ENCODE measurements around the gene PTPMT1.
"Not testable (repeated sequence)": the region's sequence is repeated elsewhere in the genome, so short reads cannot be mapped to it uniquely, and the experiment has no call there.

The PTPMT1 gene

GRCh38 chr11:47550288-47551047 lies 14.9 kb upstream of the PTPMT1 start:
- DNase-seq, result no peak

DNA sequence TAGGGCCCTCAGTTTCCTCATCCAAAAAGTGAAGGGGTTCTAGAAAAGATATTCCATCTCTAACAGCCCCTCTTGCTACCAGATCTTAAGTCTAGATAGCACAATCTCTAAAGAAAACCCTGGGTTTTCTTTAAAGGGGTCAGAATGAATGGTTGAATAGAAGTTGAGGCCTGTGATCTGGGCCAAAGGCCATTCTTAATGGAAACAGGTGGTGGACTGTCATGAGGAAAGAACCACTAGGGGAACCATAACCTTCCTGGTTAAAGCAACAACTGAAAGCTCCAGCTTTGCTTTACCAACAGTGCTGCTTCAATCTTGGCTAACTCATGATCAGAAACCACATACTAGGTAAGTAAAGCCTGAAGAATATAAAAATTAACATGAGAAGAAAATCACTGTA lies 14.3 kb upstream of the PTPMT1 start:
- DNase-seq, result no peak

DNA sequence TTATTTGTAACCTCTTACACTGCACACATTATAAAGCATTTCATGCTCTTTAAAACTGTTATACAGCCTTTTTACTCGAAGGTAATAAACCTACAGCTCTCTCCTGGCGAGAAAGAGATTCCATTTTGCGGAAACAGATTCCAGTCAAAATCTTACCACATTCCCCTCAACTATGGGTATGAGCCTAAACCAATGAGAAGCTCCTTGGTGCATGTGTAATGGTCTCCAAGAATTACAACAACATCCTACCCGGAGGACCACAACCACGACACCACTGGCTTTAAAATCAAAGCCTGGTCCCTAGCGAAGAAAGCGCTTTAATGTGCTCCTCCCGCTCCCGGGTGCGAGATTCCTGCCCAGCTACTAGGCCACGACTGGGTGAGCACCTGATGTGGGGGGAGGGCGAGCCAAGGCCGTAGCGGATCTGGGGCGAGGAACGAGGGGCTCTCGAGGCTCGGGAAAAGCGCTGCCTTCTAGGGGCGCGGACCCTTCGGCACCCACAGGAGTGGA lies 13.3 kb upstream of the PTPMT1 start:
- peak; percentile 15 to 24 for DNase-seq

DNA sequence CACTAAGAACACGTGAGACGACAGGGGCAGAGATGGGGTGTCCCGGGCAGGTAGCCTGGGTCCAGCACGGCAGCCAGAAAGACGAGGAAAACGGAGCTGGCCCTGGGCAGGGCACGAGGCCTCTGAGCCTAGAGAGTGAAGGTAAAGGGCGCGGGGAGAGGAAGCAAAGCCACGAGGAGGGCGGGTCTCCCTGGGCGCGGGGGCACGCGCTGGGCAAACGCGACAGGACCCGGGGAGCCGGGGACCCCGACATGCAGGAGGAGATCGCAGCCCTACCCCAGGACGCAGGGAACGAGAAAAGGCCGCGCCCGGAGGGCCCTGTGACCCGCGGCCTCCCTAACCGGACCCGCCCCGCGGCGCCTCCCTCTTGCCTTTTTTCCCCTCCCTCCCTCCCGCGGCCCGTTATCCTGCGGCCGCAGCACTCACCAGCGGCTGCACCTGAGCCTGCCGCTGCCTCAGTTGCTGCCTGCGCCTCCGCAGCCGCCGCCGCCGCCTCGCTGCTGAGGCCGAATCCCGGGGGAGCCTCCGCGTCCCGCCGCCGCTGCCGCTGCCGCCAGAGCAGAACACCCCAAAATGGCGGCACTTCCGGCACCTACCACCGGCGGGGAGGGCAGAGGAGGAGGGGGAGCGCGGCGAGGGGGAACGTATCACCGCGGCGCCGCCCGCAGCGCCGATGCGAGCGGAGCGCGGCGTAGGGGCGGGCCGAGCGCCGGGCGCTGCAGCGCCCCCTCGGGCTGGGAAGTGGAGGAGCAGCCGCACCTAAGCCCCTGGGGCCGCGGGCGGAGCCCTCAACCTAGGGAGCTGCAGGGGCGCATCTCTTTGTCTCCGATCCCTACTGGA lies 12.6 kb upstream of the PTPMT1 start, which contains the start of gene CELF1:
Gene CELF1 (minus strand): TSS at position 567 of the 840 bp plus-strand sequence. CDS start 53,609 bp downstream, outside the sequence.
- DNase-seq, result peak; percentile 90 to 92

GRCh38 chr11:47553406-47553743 lies 12.0 kb upstream of the PTPMT1 start:
- no peak for DNase-seq

DNA sequence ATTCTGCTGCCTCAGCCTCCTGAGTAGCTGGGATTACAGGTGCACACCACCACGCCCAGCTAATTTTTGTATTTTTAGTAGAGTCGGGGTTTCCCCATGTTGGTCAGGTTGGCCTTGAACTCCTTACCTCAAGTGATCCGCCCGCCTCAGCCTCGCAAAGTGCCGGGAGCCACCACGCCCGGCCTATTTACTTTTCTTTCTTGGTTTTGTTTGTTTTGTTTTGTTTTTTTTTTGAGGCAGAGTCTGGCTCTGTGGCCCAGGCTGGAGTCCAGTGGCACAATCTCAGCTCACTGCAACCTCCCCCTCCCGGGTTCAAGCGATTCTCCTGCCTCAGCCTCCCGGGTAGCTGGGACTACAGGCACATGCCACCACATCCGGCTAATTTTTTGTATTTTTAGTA lies 8.4 kb upstream of the PTPMT1 start:
- not testable (repeated sequence) for DNase-seq

GRCh38 chr11:47558695-47559094 lies 6.7 kb upstream of the PTPMT1 start:
- DNase-seq, result no peak

GRCh38 chr11:47560426-47560825 lies 5.0 kb upstream of the PTPMT1 start:
- no peak for DNase-seq

DNA sequence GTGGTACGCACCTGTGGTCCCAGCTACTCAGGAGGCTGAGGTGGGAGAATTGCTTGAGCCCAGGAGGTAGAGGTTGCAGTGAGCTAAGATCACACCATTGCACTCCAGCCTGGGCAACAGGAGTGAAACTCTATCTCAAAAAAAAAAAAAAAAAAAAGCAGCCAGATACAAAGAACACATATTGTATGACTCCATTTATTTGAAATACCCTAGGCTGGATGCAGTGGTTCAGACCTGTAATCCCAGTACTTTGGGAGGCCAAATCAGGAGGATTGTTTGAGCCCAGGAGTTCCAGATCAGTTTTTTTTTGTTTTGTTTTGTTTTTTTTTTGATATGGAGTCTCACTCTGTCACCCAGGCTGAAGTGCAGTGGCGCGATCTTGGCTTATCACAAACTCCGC lies 3.0 kb upstream of the PTPMT1 start:
- not testable (repeated sequence) for DNase-seq

DNA sequence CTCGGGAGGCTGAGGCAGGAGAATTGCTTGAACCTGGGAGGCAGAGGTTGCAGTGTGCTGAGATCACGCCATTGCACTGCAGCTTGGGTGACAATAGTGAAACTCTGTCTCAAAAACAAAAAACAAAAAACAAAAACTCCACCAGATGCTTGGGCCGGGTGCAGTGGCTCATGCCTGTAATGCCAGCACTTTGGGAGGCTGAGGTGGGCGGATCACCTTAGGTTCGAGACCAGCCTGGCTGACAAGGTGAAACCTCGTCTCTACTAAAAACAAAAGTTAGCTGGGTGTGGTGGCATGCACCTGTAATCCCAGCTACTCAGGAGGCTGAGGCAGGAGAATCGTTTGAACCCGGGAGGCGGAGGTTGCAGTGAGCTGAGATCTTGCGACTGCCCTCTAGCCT lies 1.0 kb upstream of the PTPMT1 start:
- DNase-seq, result not testable (repeated sequence)

DNA sequence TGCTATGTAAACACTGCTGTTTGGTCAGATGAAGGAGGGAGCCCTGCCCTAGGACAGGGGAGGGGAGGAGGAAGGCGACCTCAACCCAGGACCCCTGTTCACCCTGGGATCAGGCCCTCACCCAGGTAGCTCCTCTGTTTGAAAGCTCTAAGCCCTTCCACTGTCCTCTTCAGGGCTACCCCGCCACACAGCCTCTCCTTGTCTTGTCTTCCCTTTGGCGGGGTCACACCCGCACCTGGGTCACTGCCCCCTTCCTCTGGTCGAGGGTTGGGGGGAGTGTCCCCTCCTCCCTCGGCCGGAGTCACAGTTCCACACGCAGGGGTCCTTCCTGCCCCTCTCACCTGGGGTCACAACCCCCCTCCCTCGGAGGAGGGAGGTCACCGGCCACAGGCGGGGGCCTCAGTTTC lies 463 bp upstream of the PTPMT1 start:
- no peak for DNase-seq

- peak in 1 of 2 donors; percentile 17 for DNase-seq
Measured at GRCh38 chr11:47566149-47566698, 825 bp downstream of the PTPMT1 start.

- DNase-seq, result no peak
Measured at GRCh38 chr11:47569646-47570045, 4.2 kb downstream of the PTPMT1 start.

GRCh38 chr11:47570651-47571356 lies 5.4 kb downstream of the PTPMT1 start:
- no peak for DNase-seq

DNA sequence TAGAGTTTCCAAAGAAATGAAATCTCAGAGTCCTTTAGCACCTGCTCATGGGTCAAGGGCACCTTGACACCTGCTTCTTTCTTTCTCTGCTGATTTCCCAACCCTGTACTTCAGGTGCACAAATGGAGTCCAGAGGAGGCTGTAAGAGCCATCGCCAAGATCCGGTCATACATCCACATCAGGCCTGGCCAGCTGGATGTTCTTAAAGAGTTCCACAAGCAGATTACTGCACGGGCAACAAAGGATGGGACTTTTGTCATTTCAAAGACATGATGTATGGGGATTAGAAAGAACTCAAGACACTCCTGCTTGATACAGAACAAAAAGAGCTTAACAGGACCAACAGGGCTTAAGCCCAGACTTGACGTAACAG lies 5.9 kb downstream of the PTPMT1 start:
- no peak for DNase-seq

GRCh38 chr11:47571895-47572294 lies 6.5 kb downstream of the PTPMT1 start:
- DNase-seq, result no peak

- DNase-seq, result no peak
Measured at GRCh38 chr11:47572715-47573255, 7.4 kb downstream of the PTPMT1 start.

- no peak for DNase-seq
Measured at GRCh38 chr11:47573321-47573720, 7.9 kb downstream of the PTPMT1 start.

DNA sequence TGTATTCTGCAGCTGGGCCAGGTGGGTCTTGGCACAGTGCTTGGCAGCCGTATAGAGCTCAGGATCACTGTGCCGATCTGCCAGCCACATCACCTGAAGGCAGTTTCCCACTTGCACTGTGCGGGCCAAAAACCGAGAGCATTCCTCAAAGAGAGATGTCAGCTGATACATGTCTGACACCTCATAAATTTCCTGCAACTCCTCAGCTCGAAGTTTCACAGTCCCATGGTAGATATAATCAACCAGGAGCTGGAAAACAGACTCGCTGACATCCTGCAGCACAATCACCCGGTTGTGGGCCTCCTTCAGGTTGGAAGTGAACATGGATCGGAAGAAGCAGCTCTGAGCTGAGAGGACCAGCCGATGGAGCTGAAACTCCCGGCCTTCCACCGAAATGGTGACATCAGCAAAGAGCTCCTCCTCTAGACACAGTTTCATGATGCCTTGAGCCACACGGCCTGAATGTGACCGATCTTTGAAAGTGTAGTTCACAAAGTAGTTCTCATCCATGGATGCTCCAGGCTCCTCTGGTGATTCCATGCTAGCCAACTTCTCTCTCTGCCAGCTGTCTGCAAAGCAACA lies 12.2 kb downstream of the PTPMT1 start:
- DNase-seq, result no peak

DNA sequence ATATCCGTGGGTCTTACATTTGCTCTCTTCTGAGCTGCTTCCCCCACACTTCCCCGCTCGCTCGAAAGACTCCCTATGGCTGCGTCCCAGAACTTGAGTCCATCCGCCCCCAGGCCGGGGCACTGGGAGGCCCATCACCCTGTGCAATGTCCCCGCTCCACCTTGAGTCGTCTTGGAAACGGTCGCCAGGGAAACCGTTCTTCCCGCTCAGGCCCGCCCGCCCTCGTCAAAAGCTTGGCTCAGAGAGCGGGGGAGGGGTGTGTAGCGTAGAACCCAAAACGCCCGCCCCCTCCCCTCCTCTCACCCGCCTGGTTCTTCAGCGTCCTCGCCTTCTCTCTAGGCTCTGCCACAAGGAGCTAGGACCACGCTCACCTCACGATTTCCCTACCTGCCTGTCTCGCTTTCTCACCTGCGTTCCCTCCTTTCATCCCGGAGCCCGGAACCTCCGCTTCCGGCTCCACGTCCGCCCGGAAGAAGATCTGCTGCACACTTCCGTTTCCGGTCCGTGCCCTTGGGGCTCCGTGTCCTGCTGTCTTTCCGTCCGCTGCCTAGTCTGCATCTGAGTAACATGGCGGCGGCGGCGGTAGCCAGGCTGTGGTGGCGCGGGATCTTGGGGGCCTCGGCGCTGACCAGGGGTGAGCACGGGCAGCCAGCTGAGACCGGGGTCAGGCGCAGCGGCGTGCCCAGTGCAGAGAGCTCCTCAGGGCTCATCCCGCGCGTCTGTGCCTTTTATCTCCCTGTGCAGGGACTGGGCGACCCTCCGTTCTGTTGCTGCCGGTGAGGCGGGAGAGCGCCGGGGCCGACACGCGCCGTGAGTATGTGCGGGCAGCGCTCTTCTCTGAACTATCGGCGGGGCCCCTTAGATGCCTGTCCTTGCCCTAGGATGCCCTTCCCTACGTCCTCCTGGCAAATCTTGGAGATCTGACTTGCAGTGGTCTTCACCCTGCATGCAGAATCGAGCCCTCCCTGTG lies 13.4 kb downstream of the PTPMT1 start, which contains the start of the genes KBTBD4 and NDUFS3:
Gene KBTBD4 (minus strand): TSS at position 447 of the 971 bp plus-strand sequence. CDS start 19 bp downstream, at position 428.
Gene NDUFS3 (plus strand): TSS at position 551 of the 971 bp plus-strand sequence. CDS start 18 bp downstream, at position 569.
- peak; percentile 92 to 93 for DNase-seq

DNA sequence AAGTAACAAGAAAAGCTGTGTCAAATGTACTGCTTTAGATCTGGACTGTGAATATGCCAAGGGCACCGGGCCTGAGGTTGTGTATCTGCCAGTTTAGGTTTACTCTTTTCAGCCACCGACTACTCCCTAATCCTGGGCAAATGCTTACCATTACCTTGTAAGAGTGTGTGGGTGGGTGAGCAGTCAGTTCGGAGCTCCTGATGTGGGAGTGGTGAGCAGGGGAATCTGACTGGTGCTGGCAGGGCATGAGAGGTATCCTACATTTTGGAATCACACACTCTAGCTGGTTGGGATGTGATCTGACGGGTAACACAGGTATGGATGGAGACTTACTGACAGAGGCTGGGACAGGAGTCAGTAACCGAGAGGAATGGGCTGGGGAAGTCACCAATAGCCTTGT lies 18.4 kb downstream of the PTPMT1 start:
- DNase-seq, result no peak
